ENCODE results near the gene IPMK.

IPMK gene

GRCh38 chr10:58220769-58221451 lies 46.8 kb downstream of the IPMK start:
- Histone ChIP-seq H3K27ac (ENCODE audit: low read length) (no peak overlapping the region), H3K9ac (ENCODE audit: low read depth, low read length) (no peak overlapping the region), H3K79me2 (ENCODE audit: insufficient read depth, low read length) (no peaks in the 10 kb centered on the region), H3K4me1 (ENCODE audit: insufficient read depth, low read length) (no peaks in the 10 kb centered on the region), H3K9me3 (ENCODE audit: insufficient read depth, low read length, severe bottlenecking) (no peaks in the 10 kb centered on the region), H3K4me2 (ENCODE audit: insufficient read depth, low read length) (no peak overlapping the region), H3K36me3 (ENCODE audit: insufficient read depth, low read length) (peaks cover 14% of the 10 kb centered on the region; the same call in 1 of the 2 replicates), H3K27me3 (ENCODE audit: insufficient read depth, low read length, poor library complexity) (no peaks in the 10 kb centered on the region), H4K20me1 (ENCODE audit: insufficient read depth, low read length) (no peaks in the 10 kb centered on the region), H2AFZ (ENCODE audit: low read depth, low read length) (no peak overlapping the region), H3K4me3 (ENCODE audit: low read depth in 1 of 2, low read length in 2 of 2) (no peak overlapping the region)
- TF ChIP-seq EZH2 (IDR thresholded peaks at IDR 0.05; ENCODE audit: borderline replicate concordance, low read depth, low read length, severe bottlenecking) (no peak), CTCF (IDR thresholded peaks at IDR 0.05; ENCODE audit: borderline replicate concordance, extremely low read depth, low read length, poor library complexity, severe bottlenecking) (no peak)
- no peak for DNase-seq
- no peak for ATAC-seq (ENCODE audit: insufficient read depth, low read depth)

- DNase-seq, result no peak
- Histone ChIP-seq H3K4me3 (ENCODE audit: low read depth in 1 of 2, low read length in 2 of 2) (no peak overlapping the region), H3K27ac (ENCODE audit: low read length) (no peak overlapping the region), H4K20me1 (ENCODE audit: insufficient read depth, low read length) (no peaks in the 10 kb centered on the region), H3K27me3 (ENCODE audit: insufficient read depth, low read length, poor library complexity) (no peaks in the 10 kb centered on the region), H2AFZ (ENCODE audit: low read depth, low read length) (no peak overlapping the region), H3K9me3 (ENCODE audit: insufficient read depth, low read length, severe bottlenecking) (no peaks in the 10 kb centered on the region), H3K4me1 (ENCODE audit: insufficient read depth, low read length) (no peaks in the 10 kb centered on the region), H3K4me2 (ENCODE audit: insufficient read depth, low read length) (no peak overlapping the region), H3K79me2 (ENCODE audit: insufficient read depth, low read length) (no peaks in the 10 kb centered on the region), H3K9ac (ENCODE audit: low read depth, low read length) (no peak overlapping the region), H3K36me3 (ENCODE audit: insufficient read depth, low read length) (peaks cover 15% of the 10 kb centered on the region)
- no peak for ATAC-seq (ENCODE audit: insufficient read depth, low read depth)
- TF ChIP-seq CTCF (IDR thresholded peaks at IDR 0.05; ENCODE audit: borderline replicate concordance, extremely low read depth, low read length, poor library complexity, severe bottlenecking) (no peak), EZH2 (IDR thresholded peaks at IDR 0.05; ENCODE audit: borderline replicate concordance, low read depth, low read length, severe bottlenecking) (no peak)
These were observed 47.8 kb downstream of the IPMK start for GRCh38 chr10:58219875-58220274.

- Histone ChIP-seq H3K4me3 (ENCODE audit: low read depth in 1 of 2, low read length in 2 of 2) (no peak overlapping the region), H3K9me3 (ENCODE audit: insufficient read depth, low read length, severe bottlenecking) (no peaks in the 10 kb centered on the region), H3K4me2 (ENCODE audit: insufficient read depth, low read length) (no peak overlapping the region), H4K20me1 (ENCODE audit: insufficient read depth, low read length) (0 out of 2 replicates have a peak, but pooled peaks cover 3% of the 10 kb centered on the region), H3K36me3 (ENCODE audit: insufficient read depth, low read length) (peaks cover 22% of the 10 kb centered on the region), H3K9ac (ENCODE audit: low read depth, low read length) (no peak overlapping the region), H3K27me3 (ENCODE audit: insufficient read depth, low read length, poor library complexity) (no peaks in the 10 kb centered on the region), H2AFZ (ENCODE audit: low read depth, low read length) (no peak overlapping the region), H3K79me2 (ENCODE audit: insufficient read depth, low read length) (no peaks in the 10 kb centered on the region), H3K27ac (ENCODE audit: low read length) (no peak overlapping the region), H3K4me1 (ENCODE audit: insufficient read depth, low read length) (no peaks in the 10 kb centered on the region)
- no peak for DNase-seq
- no peak for ATAC-seq (ENCODE audit: insufficient read depth, low read depth)
- TF ChIP-seq CTCF (IDR thresholded peaks at IDR 0.05; ENCODE audit: borderline replicate concordance, extremely low read depth, low read length, poor library complexity, severe bottlenecking), result no peak
- TF ChIP-seq EZH2 (IDR thresholded peaks at IDR 0.05; ENCODE audit: borderline replicate concordance, low read depth, low read length, severe bottlenecking), result no peak
These were observed 50.1 kb downstream of the IPMK start for GRCh38 chr10:58217612-58218011.

All from DND-41 (cell line).